Stimulated activated CD4-positive, alpha-beta T cell treated with anti-CD3 and anti-CD28 coated beads, Interleukin-4, amount 100 ng/mL, for 4 hours (primary cell): ENCODE data around the gene PRKCH.

ENCODE experiments used
- DNase-seq, 2 experiments: peaks; one replicate each; pipeline ENCODE4 v3.0.0-alpha.2; 2020

Gene PRKCH

DNA sequence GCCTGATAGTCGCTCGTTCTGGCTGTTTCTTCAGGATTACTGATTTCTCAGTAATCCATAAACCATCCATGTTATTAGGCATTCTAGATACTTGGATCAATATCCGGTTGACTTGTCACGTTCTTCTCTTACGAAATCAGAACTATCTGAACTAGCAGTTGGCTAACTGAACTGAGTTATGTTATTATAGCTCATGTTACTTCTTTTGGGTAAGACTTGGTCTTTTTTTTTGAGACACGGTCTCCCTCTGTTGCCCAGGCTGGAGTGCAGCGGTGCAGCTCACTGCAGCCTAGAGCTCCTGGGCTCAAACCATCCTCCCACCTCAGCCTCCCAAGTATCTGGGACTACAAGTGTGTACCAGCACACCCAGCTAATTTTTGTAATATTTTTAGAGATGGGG is 178.6 kb downstream of the PRKCH start:
- no peak for DNase-seq

GRCh38 chr14:61501714-61502458 is 180.5 kb downstream of the PRKCH start:
- no peak for DNase-seq

- no peak for DNase-seq
Observed at GRCh38 chr14:61502459-61503093, 181.2 kb downstream of the PRKCH start.

GRCh38 chr14:61503167-61503801 is 181.9 kb downstream of the PRKCH start:
- peak in 1 of 2 experiments; percentile 67 for DNase-seq

- DNase-seq: no peak
Observed at GRCh38 chr14:61504901-61505300, 183.5 kb downstream of the PRKCH start.

DNA sequence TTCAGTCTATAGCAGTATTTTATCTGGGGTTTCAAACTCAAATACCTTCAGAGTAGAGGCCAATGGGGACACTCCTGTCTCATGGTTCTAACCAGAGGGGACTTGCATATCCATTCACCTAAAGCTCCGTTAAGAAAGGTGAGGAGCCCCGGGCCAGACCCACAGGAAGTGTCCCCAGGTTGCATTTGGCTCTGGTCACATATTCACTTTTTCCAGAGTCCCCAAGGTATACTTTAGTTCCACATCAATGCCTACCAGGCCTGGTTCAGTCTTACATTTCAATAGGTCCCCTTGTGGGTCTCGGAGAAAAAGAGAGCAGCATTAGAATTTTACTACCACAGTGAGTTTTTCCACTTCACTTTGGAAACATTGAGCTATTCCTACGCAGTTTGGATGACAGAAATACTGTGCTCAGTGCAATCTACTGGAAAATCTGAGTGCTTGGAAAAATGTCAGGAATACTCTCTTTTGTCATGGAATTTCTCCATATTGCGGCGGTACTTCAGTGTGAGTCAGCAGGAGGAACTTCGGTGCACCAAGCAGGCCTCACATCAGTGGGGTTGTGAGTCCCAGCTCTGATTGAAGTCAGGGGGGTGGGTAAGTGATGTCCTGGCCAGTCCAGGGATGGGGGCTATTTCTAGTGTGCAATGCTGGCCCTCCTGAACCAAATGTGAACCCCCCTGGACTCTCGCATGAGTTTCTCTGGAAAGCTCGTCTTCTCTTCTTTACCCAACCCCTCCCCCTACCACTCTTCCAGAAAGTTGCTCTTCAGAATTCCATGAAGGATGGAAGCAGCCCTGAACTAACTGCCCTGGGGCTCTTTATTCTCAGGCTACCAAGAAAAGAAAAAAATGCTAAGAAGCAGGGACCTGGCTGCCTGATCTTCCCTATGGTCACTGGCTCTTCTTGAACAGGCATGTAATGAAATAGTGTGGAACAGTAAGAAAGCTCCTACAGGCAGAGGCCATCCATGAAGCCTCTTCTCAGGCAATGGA is 184.7 kb downstream of the PRKCH start:
- DNase-seq: peak in 1 of 2 experiments; percentile 31

DNA sequence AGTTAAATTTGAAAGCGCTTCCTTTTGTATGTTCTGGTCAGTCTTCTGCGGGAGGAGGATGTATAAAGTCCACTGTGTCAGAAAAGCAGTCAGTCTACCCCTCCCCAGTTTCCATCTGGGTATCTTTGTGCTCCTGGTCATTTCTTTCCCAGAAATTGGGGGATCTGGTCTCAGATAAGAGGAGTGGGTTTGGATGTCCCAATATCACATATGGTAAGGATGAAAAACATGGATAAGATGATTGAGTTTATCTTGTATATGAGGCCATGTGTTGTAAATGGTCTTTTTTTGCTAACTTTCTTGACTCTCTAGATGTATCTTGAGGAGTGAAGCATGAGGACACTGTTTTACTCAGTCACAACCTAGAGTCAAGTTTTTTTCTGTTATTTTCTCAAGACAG is 187.1 kb downstream of the PRKCH start:
- DNase-seq: no peak

GRCh38 chr14:61510736-61511557 is 189.6 kb downstream of the PRKCH start:
- DNase-seq: no peak

DNA sequence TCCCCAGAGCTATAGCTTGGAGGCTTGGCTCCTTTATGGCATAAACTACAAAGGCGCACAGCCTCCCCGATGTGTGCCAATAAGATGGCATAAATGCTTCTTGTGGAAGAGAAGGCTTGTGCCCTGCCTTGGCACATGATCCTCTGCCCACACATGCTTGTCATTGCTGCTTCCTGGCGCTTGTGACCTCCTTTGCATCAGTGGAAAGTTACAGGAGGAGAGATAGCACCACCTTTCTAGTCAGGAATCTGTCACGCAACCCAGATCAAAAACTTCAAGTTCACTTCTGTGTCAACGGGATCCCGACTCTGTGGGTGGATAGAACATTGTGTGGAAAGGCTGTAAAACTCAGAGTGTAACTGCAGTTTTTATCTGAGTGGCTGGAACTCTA is 190.2 kb downstream of the PRKCH start:
- peak; percentile 48 to 85 for DNase-seq

- DNase-seq: no peak
Observed at GRCh38 chr14:61512026-61512834, 190.9 kb downstream of the PRKCH start.

GRCh38 chr14:61513986-61514830 is 192.8 kb downstream of the PRKCH start:
- no peak for DNase-seq

DNA sequence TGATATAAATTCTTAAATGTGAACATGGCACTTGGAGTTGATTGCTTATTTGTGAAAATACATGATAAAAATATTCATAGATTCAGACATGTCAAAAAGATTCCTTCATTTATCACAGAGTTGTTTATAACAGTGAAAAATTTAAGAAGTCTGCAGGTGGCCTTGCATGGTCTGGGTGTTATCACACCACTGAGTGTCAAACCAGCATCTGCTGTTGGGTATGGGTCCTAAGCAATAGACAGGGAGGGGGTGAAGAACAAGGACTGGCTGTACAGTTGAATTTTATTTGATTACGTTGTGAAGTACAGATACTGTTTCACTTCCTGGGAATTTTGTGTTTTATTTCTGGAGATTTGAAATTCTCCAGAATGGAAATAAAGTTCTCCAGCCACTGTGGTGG is 193.5 kb downstream of the PRKCH start:
- no peak for DNase-seq

GRCh38 chr14:61515436-61516117 is 194.2 kb downstream of the PRKCH start:
- no peak for DNase-seq

GRCh38 chr14:61516118-61516743 is 194.9 kb downstream of the PRKCH start:
- no peak for DNase-seq

GRCh38 chr14:61516964-61517653 is 195.7 kb downstream of the PRKCH start:
- no peak for DNase-seq

DNA sequence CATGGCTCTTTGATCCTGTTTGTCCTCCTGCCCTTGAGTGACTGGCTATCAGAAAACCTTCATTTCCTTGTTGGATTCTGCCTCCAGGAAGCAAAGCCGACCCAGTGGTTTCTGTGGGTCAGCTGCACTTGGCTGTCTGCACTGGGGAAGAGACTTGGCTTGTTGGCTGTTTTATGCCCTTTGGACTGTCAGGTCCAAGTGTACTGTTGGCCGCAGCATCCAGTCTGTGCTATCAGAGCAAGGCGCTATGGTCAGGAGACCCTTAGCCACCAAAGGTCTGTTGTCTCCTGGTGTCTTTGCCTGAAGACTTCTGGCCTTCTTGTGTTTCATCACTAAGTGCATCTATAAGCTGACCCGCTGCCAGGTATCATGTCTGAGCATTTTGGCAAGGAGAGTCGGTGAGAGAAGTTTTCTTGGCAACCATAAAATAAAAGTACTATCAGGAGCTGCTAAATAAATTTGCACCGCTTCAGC is 196.6 kb downstream of the PRKCH start:
- DNase-seq: no peak

GRCh38 chr14:61518403-61518802 is 197.0 kb downstream of the PRKCH start:
- no peak for DNase-seq

- no peak for DNase-seq
Observed at GRCh38 chr14:61519106-61519505, 197.7 kb downstream of the PRKCH start.
